ENCODE data around the gene PRKCE. TPM values are rescaled to one million over a fixed set of nuclear protein-coding genes. Genes with fewer than 3 reads are reported as not detected.
"Not testable (repeated sequence)": the region's sequence is repeated elsewhere in the genome, so short reads cannot be mapped to it uniquely, and the experiment has no call there.

Gene PRKCE
- total and polyA plus RNA-seq, 2 of the 8 experiments (the other 6 are each of a cell fraction or from before 2014, with no cell fraction given): 0.54 to 2.1 TPM

GRCh38 chr2:45858872-45859271 lies 207.4 kb downstream of the PRKCE start:
- H4K91ac ChIP-seq (replicated peaks; ENCODE audit: insufficient read length, low read length); H3K9me3 ChIP-seq (ENCODE audit: insufficient read depth in 2 of 2, low read depth in 1 of 2, low read length in 1 of 2); CTCF ChIA-PET (ENCODE audit: partially characterized antibody); H3K27me3 ChIP-seq (replicated peaks in 1 of 4; ENCODE audit: control insufficient read depth in 3 of 4, extremely low read depth in 1 of 4, insufficient read depth in 3 of 4, low read length in 3 of 4); H2BK15ac ChIP-seq (ENCODE audit: low read length); H3K27ac ChIP-seq (ENCODE audit: low read depth, low read length); H3K36me3 ChIP-seq (ENCODE audit: control insufficient read depth in 2 of 4, insufficient read depth in 4 of 4, low read length in 3 of 4); H3K4me1 ChIP-seq (replicated peaks in 1 of 4; ENCODE audit: control insufficient read depth in 3 of 4, insufficient read depth in 4 of 4, low read length in 3 of 4); H4K8ac ChIP-seq (ENCODE audit: extremely low read depth, insufficient read depth, low read length); H2BK120ac ChIP-seq (replicated peaks; ENCODE audit: low read depth, low read length); H2BK5ac ChIP-seq (ENCODE audit: low read depth, low read length); H2AFZ ChIP-seq (ENCODE audit: low read length); H3K9ac ChIP-seq (replicated peaks in 1 of 4; ENCODE audit: extremely low read depth in 1 of 4, low read depth in 3 of 4, low read length in 3 of 4); DNase-seq (ENCODE audit: low read depth in 1 of 2, low spot score in 2 of 2); H2BK20ac ChIP-seq (ENCODE audit: low read length); H3K18ac ChIP-seq (ENCODE audit: extremely low read depth, low read length); H3K4me3 ChIP-seq (ENCODE audit: extremely low read depth in 1 of 4, insufficient read depth in 2 of 4, low read depth in 3 of 4, low read length in 4 of 4); FAIRE-seq; H3K4me2 ChIP-seq (ENCODE audit: insufficient read depth in 1 of 2, low read depth in 2 of 2, low read length in 2 of 2); H3K23ac ChIP-seq (ENCODE audit: insufficient read length); H3K23me2 ChIP-seq (ENCODE audit: low read depth, low read length); POLR2A ChIA-PET (ENCODE audit: partially characterized antibody); H3K14ac ChIP-seq (ENCODE audit: insufficient read length); H2AK5ac ChIP-seq (ENCODE audit: low read depth, low read length); H3K4ac ChIP-seq (replicated peaks; ENCODE audit: insufficient read length, low read depth, low read length); H2BK12ac ChIP-seq (ENCODE audit: low read depth, low read length); H4K5ac ChIP-seq (ENCODE audit: insufficient read length, low read depth, low read length); H3K79me1 ChIP-seq (ENCODE audit: low read depth, low read length); H3K56ac ChIP-seq (replicated peaks; ENCODE audit: insufficient read length, low read depth, low read length); H4K20me1 ChIP-seq (replicated peaks in 1 of 2; ENCODE audit: control insufficient read depth in 1 of 2, insufficient read depth in 2 of 2, low read length in 2 of 2); H3K79me2 ChIP-seq (ENCODE audit: control insufficient read depth in 1 of 2, insufficient read depth in 2 of 2, low read length in 2 of 2): not testable (repeated sequence)
- 92% methylated on average over 5 of the region's 5 CpGs; no CpG with 5 or more reads in 1 of the 2 experiments for WGBS, 2 experiments (ENCODE audit: extremely low coverage in 1 of 2, insufficient coverage in 1 of 2, insufficient read length in 1 of 2, insufficient replicate concordance in 2 of 2, low coverage in 1 of 2, low lambda C conversion rate in 2 of 2, missing lambda C conversion rate in 1 of 2)
